Measurements from ENCODE around the gene METTL16. TPM values are rescaled to one million over a fixed set of nuclear protein-coding genes. Genes with fewer than 3 reads are reported as not detected.

The METTL16 gene
- polyA plus RNA-seq, 1 donor (not counting 4 experiments of a cell fraction or from before 2014, with no cell fraction given) = 16.6 TPM

DNA sequence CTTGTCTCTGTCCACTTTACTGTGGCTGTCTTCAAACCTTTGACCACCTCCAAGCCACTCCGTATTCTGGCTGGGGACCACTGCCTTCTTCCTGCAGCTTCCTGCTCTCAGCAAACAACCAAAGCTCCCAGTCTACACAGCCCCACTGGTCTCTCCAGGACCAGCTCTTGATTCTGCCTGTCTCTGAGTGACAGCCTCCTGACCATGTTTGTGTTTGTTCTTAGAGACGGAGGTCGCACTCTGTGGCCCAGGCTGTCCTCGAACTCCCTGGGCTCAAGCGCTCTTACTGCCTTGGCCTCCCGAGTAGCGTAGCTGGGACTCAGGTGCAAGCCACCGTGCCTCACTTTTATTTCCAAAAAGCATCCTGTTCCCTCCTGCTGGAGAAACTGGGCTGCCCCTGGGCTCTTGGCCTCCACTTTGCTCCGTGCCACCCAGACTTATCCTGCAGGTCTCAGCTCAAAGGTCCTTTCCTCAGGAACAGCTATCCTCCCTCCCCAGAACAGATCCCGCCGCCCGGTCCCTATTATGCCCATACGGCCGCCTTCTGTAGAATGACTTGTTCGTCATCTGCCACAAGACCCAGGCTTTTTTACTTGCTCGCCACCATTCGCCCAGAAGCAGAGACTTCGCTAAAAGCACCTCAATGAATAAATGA lies 120.0 kb downstream of the METTL16 start:
- Histone ChIP-seq H3K36me3 (ENCODE audit: control insufficient read depth in 2 of 2, extremely low read depth in 1 of 2, insufficient read depth in 2 of 2, low read length in 2 of 2) (peaks cover 8 to 10% of the 10 kb centered on the region in 2 experiments), H3K27me3 (ENCODE audit: control insufficient read depth, extremely low read depth, insufficient read depth, low read length) (no peaks in the 10 kb centered on the region), H3K9me3 (ENCODE audit: control insufficient read depth, low read depth, low read length) (no peaks in the 10 kb centered on the region), H3K79me2 (ENCODE audit: control insufficient read depth, insufficient read depth, low read length) (peaks cover 19% of the 10 kb centered on the region), H2AFZ (ENCODE audit: control insufficient read depth, low read length) (no peak overlapping the region), H3K9ac (ENCODE audit: control insufficient read depth, extremely low read depth, insufficient read depth, low read length) (peak overlapping the region; percentile 77), H3K27ac (ENCODE audit: control insufficient read depth, insufficient read depth, low read length) (peak overlapping the region; percentile 66), H3K4me2 (ENCODE audit: control insufficient read depth, extremely low read depth, insufficient read depth, low read depth, low read length) (peak overlapping the region; percentile 88), H4K20me1 (ENCODE audit: control insufficient read depth, extremely low read depth, insufficient read depth, low read length) (no peaks in the 10 kb centered on the region), H3K4me1 (ENCODE audit: control insufficient read depth, extremely low read depth, insufficient read depth, low read length) (peaks cover 20% of the 10 kb centered on the region), H3K4me3 (ENCODE audit: control insufficient read depth in 2 of 3, extremely low read depth in 1 of 3, insufficient read depth in 2 of 3, low read depth in 1 of 3, low read length in 3 of 3) (peak overlapping the region in 2 of 3 experiments; percentile 50 to 69), H3K9me1 (ENCODE audit: control insufficient read depth, extremely low read depth, insufficient read depth, low read length) (no peaks in the 10 kb centered on the region)
- dilution Hi-C loops (cut with MboI; ENCODE audit: extremely low pct_ligation_motif_present, low sequenced_read_pairs) = no loop called here
- no peak for DNase-seq (ENCODE audit: low read depth, low spot score)
- FAIRE-seq = no peak
- no peak for TF ChIP-seq EZH2 (IDR thresholded peaks at IDR 0.05; ENCODE audit: low read length)
- TF ChIP-seq, protein P1, sequence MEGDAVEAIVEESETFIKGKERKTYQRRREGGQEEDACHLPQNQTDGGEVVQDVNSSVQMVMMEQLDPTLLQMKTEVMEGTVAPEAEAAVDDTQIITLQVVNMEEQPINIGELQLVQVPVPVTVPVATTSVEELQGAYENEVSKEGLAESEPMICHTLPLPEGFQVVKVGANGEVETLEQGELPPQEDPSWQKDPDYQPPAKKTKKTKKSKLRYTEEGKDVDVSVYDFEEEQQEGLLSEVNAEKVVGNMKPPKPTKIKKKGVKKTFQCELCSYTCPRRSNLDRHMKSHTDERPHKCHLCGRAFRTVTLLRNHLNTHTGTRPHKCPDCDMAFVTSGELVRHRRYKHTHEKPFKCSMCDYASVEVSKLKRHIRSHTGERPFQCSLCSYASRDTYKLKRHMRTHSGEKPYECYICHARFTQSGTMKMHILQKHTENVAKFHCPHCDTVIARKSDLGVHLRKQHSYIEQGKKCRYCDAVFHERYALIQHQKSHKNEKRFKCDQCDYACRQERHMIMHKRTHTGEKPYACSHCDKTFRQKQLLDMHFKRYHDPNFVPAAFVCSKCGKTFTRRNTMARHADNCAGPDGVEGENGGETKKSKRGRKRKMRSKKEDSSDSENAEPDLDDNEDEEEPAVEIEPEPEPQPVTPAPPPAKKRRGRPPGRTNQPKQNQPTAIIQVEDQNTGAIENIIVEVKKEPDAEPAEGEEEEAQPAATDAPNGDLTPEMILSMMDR (optimal IDR thresholded peaks at IDR 0.05 in 1 of 3, IDR thresholded peaks at IDR 0.05 in 1 of 3, conservative IDR thresholded peaks at IDR 0.05 in 1 of 3; ENCODE audit: extremely low read depth in 1 of 3, insufficient read depth in 2 of 3, low read length in 3 of 3) = no peak

DNA sequence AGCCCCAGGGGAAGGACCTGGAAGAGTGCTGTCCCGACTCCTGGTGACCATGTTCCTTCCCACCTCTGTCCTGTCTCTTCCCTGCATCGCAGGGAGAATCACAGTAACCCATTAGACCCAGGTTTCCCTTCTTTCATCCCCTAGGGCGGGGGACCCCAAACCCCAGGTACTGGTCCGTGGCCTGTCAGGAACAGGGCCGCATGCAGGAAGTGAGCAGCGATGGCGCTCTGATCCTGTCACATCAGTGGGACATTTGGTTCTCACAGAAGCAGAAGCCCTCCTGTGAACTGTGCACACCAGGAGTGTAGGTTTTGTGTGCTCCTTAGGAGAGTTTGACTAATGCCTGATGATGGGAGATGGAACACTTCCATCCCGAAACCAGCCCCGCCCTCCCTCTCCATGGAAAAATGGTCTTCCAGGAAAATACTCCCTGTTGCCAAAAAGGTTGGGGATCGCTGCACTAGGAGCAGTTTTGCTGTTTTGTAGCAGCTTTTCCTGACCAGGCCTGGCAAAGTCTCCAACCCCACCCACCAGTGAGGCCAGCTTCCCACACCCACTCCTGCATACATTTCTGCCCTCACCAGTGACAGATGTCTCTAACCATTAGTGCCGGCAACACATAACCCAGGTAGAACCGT lies 121.4 kb downstream of the METTL16 start:
- dilution Hi-C loops (cut with MboI; ENCODE audit: extremely low pct_ligation_motif_present, low sequenced_read_pairs) = no loop called here
- Histone ChIP-seq H3K27me3 (ENCODE audit: control insufficient read depth, extremely low read depth, insufficient read depth, low read length) (no peaks in the 10 kb centered on the region), H3K79me2 (ENCODE audit: control insufficient read depth, insufficient read depth, low read length) (peaks cover 9% of the 10 kb centered on the region), H3K9ac (ENCODE audit: control insufficient read depth, extremely low read depth, insufficient read depth, low read length) (no peak overlapping the region), H3K36me3 (ENCODE audit: control insufficient read depth in 2 of 2, extremely low read depth in 1 of 2, insufficient read depth in 2 of 2, low read length in 2 of 2) (peaks cover 10 to 14% of the 10 kb centered on the region in 2 experiments), H3K9me1 (ENCODE audit: control insufficient read depth, extremely low read depth, insufficient read depth, low read length) (no peaks in the 10 kb centered on the region), H3K9me3 (ENCODE audit: control insufficient read depth, low read depth, low read length) (no peaks in the 10 kb centered on the region), H4K20me1 (ENCODE audit: control insufficient read depth, extremely low read depth, insufficient read depth, low read length) (no peaks in the 10 kb centered on the region), H2AFZ (ENCODE audit: control insufficient read depth, low read length) (no peak overlapping the region), H3K4me1 (ENCODE audit: control insufficient read depth, extremely low read depth, insufficient read depth, low read length) (peaks cover 11% of the 10 kb centered on the region), H3K27ac (ENCODE audit: control insufficient read depth, insufficient read depth, low read length) (no peak overlapping the region), H3K4me2 (ENCODE audit: control insufficient read depth, extremely low read depth, insufficient read depth, low read depth, low read length) (no peak overlapping the region), H3K4me3 (ENCODE audit: control insufficient read depth in 2 of 3, extremely low read depth in 1 of 3, insufficient read depth in 2 of 3, low read depth in 1 of 3, low read length in 3 of 3) (no peak overlapping the region)
- no peak for TF ChIP-seq EZH2 (IDR thresholded peaks at IDR 0.05; ENCODE audit: low read length)
- TF ChIP-seq, protein P1 (optimal IDR thresholded peaks at IDR 0.05 in 1 of 3, IDR thresholded peaks at IDR 0.05 in 1 of 3, conservative IDR thresholded peaks at IDR 0.05 in 1 of 3; ENCODE audit: extremely low read depth in 1 of 3, insufficient read depth in 2 of 3, low read length in 3 of 3) = no peak
- DNase-seq (ENCODE audit: low read depth, low spot score) (no peak), FAIRE-seq (no peak)
